Neural crest cell (in vitro differentiated cells): ENCODE data around the gene SERGEF. TPM values are rescaled to one million over a fixed set of nuclear protein-coding genes. Genes with fewer than 3 reads are reported as not detected.

Source experiments
- DNase-seq: peaks from one replicate; pipeline ENCODE4 v3.0.0; 2021; ENCODE audit warnings: low read depth, mixed read lengths, low spot score
- H3K27ac Mint-ChIP-seq: one replicate; pipeline ENCODE4 v1.8.0; 2021; ENCODE audit warnings: mild to moderate bottlenecking, mixed read lengths; ENCODE audit not compliant: unreplicated experiment
- H3K27me3 Mint-ChIP-seq: 2 replicates; pipeline ENCODE4 v1.8.0; 2021; ENCODE audit warnings: low read depth, mild to moderate bottlenecking, mixed read lengths
- H3K36me3 Mint-ChIP-seq: 2 replicates; pipeline ENCODE4 v1.8.0; 2021; ENCODE audit warnings: low read depth, mild to moderate bottlenecking, mixed read lengths
- H3K4me1 Mint-ChIP-seq: 2 replicates; pipeline ENCODE4 v1.8.0; 2021; ENCODE audit warnings: mixed read lengths
- H3K4me3 Mint-ChIP-seq: one replicate; pipeline ENCODE4 v1.8.0; 2021; ENCODE audit warnings: mild to moderate bottlenecking, mixed read lengths
- H3K9me3 Mint-ChIP-seq: 2 replicates; pipeline ENCODE4 v1.8.0; 2021; ENCODE audit warnings: mixed read lengths
- total RNA-seq: library from RNA; stranded (reverse); gene quantifications from 2 replicates; pipeline ENCODE4 v1.2.1, GENCODE V29; 2021
- TF ChIP-seq, protein P1 (sequence below): fragments of 200-600 bp; sonication (generic); conservative IDR thresholded peaks from 2 replicates; pipeline ENCODE4 v1.5.0; 2021; ENCODE audit warnings: antibody characterized with exemption, mild to moderate bottlenecking

The SERGEF gene
- total RNA-seq, 1 donor from 2014 or later, result 29.6 TPM

DNA sequence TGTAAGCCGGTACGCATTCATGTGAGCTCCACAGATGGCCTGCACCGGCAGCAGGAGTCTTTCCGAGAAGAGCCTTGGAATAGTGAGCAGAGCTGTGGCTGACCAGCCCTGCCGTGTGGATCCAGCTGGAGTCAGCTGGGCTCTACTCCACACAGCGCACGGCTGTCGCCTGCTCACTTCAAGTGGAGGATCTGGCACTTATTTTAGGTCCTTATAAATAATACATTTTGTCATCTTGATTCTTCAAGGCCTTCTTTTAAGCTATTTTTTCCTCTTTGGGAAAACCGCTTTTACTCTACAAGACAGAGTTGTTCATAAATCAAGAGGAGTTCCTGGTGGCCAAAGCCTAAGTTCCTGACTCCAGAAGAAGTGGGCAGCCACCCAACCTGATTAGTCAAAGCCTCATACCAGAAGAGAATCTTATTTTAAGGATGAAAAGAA, 184.5 kb downstream of the SERGEF start:
- no peaks in the 10 kb centered on the region for H3K9me3 Mint-ChIP-seq
- DNase-seq, result no peak
- H3K27ac Mint-ChIP-seq, result no peak overlapping the region
- no peaks in the 10 kb centered on the region for H3K4me1 Mint-ChIP-seq
- H3K27me3 Mint-ChIP-seq, result no peaks in the 10 kb centered on the region
- no peaks in the 10 kb centered on the region for H3K36me3 Mint-ChIP-seq
- no peak overlapping the region for H3K4me3 Mint-ChIP-seq
- TF ChIP-seq, protein P1, sequence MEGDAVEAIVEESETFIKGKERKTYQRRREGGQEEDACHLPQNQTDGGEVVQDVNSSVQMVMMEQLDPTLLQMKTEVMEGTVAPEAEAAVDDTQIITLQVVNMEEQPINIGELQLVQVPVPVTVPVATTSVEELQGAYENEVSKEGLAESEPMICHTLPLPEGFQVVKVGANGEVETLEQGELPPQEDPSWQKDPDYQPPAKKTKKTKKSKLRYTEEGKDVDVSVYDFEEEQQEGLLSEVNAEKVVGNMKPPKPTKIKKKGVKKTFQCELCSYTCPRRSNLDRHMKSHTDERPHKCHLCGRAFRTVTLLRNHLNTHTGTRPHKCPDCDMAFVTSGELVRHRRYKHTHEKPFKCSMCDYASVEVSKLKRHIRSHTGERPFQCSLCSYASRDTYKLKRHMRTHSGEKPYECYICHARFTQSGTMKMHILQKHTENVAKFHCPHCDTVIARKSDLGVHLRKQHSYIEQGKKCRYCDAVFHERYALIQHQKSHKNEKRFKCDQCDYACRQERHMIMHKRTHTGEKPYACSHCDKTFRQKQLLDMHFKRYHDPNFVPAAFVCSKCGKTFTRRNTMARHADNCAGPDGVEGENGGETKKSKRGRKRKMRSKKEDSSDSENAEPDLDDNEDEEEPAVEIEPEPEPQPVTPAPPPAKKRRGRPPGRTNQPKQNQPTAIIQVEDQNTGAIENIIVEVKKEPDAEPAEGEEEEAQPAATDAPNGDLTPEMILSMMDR, result no peak

DNA sequence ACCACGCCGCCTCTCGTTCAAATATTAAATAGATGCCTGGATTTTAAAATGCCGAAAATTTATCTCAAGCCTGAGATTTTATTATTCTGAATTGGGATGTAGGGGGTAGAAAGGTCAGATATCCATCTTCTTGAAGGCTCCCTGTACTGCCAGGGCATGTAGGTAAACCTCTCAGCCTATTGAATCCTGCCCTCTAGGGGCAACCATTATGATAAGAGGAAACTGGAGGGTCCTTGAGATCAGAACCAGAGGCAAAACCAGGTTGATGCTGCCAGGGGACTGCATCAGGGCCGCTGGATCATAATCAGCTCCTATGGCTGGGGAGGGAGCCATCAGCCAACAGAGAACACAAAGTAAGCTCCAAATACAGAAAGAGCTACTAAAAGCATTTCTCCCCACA, 185.8 kb downstream of the SERGEF start:
- Mint-ChIP-seq H3K4me1 (no peaks in the 10 kb centered on the region), H3K27ac (no peak overlapping the region), H3K9me3 (no peaks in the 10 kb centered on the region), H3K27me3 (no peaks in the 10 kb centered on the region), H3K36me3 (no peaks in the 10 kb centered on the region), H3K4me3 (no peak overlapping the region)
- DNase-seq, result no peak
- TF ChIP-seq, protein P1, result peak; percentile 32

DNA sequence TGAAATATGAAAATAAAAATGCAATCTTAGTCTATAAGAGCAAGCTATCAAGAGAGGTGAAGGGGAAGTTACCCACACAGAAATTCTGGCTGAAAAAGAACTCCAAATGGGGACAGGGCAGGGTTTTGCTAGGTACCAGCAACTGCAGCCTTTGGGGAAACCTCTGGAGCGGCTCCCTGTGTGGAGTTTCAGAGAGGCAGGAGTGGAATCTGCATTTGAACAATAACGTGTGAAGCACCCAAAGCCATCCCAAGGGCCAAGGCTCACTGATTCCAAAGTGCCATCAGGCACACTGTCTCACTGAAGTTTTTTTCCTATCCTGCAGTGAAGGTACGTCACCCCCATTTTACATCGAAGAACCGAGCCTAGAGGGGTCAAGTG, 190.5 kb downstream of the SERGEF start:
- Mint-ChIP-seq H3K27me3 (no peaks in the 10 kb centered on the region), H3K36me3 (no peaks in the 10 kb centered on the region), H3K4me3 (no peak overlapping the region), H3K4me1 (no peaks in the 10 kb centered on the region), H3K9me3 (no peaks in the 10 kb centered on the region), H3K27ac (no peak overlapping the region)
- TF ChIP-seq, protein P1, result no peak
- no peak for DNase-seq

DNA sequence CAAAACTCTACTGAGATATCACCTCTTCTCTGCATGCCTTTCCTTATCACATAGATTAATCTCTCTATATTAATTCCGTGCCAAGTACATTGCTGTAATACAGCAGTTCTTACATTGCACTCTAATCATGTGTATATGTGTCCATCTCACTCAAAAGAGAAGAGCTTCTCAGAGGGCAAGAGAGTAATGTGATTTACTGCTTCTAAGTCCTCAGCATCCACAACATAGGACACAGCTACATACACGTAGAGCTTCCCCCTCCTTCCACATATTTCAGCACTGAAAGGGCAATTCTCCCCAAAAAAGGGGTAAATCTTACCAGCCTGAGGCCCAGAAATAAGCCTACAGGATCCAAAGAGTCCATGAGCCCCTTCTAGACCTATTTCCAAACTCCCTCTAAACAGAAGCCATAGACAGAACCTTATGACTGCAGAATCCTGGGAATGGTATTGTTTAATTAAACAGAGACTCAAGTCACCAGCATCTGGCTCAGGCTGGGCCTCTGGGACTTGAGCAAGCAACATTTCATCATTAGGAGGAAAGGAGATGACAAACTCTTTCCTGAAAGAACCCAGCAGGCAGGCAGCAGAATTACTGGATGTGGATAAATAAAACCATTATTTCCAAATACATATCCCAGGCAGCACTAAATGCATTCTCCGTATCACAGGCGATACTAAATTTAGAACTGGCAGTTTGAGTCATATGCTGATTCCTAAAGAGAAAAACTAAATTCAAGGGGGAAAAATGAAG, 191.0 kb downstream of the SERGEF start:
- H3K27ac Mint-ChIP-seq, result no peak overlapping the region
- DNase-seq, result no peak
- no peak overlapping the region for H3K4me3 Mint-ChIP-seq
- no peaks in the 10 kb centered on the region for H3K4me1 Mint-ChIP-seq
- no peaks in the 10 kb centered on the region for H3K9me3 Mint-ChIP-seq
- no peaks in the 10 kb centered on the region for H3K36me3 Mint-ChIP-seq
- TF ChIP-seq, protein P1, result no peak
- H3K27me3 Mint-ChIP-seq, result no peaks in the 10 kb centered on the region

DNA sequence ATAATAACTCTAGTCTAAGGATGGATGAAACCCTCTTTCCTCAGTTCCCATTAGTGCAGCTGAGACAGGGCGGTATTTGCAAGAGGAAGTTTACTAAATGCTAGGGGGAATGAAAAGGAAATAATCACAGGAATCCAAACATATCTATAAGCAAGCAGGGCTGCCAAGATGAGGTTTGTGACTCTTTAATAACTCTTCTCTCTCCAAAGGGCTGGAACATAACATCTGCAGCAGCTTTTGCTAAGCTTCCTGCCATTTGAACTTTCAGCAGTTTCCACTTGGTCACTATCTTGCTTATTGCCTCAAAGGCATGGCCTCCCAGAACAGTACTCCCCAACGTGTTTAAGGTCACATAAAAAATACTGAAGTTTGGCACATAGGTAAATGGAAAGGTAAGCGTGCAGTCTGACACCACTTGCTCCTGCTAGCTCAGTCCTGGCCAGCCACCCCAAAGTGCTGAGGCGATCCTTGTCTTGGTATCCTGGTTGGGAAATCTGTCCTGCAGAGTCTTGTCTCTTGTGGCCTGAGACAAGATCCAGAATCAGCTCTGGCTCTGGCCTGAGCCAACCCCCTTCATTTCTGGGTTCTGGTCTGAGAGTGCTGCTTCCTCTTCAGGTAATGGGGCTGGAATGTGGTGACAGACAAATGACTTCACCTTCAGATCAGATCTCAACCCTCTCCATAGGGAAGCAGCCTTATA, 196.5 kb downstream of the SERGEF start:
- Mint-ChIP-seq H3K27ac (no peak overlapping the region), H3K4me3 (no peak overlapping the region)
- TF ChIP-seq, protein P1, result no peak

More for the DNA sequence above, 196.5 kb downstream of the SERGEF start:
- DNase-seq, result no peak
- no peaks in the 10 kb centered on the region for H3K9me3 Mint-ChIP-seq
- no peaks in the 10 kb centered on the region for H3K36me3 Mint-ChIP-seq
- peaks cover 17% of the 10 kb centered on the region for H3K4me1 Mint-ChIP-seq
- H3K27me3 Mint-ChIP-seq, result no peaks in the 10 kb centered on the region
